KOPT-K1 (cell line): Measurements from ENCODE around the gene PTK7.

Experiments
- H3K27ac ChIP-seq: fragments of 200-600 bp; sonication (generic); 2 replicates; pipeline ENCODE4 v1.5.1; 2016; ENCODE audit warnings: antibody characterized with exemption, mild to moderate bottlenecking, low read depth, low read length; ENCODE audit not compliant: poor library complexity, severe bottlenecking
- H3K36me3 ChIP-seq: fragments of 200-600 bp; sonication (generic); 2 replicates; pipeline ENCODE4 v1.5.1; 2017; ENCODE audit warnings: antibody characterized with exemption, mild to moderate bottlenecking, low read length, moderate library complexity; ENCODE audit not compliant: insufficient read depth
- H3K9me3 ChIP-seq: fragments of 200-600 bp; sonication (generic); 2 replicates; pipeline ENCODE4 v1.5.1; 2017; ENCODE audit warnings: antibody characterized with exemption, low read length, mild to moderate bottlenecking; ENCODE audit not compliant: insufficient read depth, poor library complexity, severe bottlenecking

PTK7 gene

DNA sequence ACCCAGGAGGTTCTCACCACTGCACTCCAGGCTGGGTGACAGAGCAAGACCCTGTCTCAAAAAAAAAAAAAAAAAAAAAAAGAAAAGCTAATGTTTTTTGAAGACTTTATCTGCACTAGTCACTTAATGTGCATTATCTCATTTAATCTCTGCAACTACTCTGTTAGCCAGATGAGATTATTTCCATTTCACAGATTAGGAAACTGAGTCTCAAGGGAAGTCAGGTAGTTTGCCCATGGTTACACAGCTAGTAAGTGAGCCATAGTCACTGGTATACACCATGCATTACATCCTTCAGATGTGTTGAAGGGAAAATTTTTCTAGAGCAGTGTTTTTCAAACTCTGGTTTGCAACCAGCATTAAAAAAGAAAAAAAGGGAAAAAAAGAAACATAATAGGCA lies 87.8 kb downstream of the PTK7 start:
- H3K27ac ChIP-seq = no peak overlapping the region
- H3K36me3 ChIP-seq = peaks cover 26% of the 10 kb centered on the region
- H3K9me3 ChIP-seq = no peaks in the 10 kb centered on the region

DNA sequence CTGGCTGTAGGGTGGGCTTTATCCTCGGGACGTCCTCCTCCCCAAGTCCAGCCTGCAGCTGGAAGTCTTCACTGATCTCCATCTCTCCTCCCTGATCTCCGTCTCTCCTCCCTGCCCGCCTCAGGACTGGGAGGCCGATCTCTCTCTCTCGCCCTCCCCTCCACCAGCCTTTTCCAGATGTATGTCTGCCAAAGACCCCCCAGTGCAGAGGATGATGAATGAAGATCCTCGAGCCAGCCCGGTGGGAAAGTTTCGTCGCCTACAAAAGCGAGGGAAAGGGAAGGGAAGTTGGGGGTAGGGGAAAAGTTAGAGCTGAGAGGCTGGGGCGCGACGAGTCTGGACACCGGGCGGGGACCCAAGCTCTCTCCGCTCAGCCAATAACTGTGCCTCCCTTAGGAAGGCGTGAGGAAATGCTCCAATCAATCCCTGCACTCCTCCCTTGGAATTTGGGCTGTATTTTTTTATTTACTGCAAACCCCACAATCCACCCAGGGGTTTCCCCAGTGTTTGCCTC lies 94.4 kb downstream of the PTK7 start:
- Histone ChIP-seq H3K27ac (peak overlapping the region; percentile 81), H3K36me3 (peaks cover 11% of the 10 kb centered on the region), H3K9me3 (no peaks in the 10 kb centered on the region)

DNA sequence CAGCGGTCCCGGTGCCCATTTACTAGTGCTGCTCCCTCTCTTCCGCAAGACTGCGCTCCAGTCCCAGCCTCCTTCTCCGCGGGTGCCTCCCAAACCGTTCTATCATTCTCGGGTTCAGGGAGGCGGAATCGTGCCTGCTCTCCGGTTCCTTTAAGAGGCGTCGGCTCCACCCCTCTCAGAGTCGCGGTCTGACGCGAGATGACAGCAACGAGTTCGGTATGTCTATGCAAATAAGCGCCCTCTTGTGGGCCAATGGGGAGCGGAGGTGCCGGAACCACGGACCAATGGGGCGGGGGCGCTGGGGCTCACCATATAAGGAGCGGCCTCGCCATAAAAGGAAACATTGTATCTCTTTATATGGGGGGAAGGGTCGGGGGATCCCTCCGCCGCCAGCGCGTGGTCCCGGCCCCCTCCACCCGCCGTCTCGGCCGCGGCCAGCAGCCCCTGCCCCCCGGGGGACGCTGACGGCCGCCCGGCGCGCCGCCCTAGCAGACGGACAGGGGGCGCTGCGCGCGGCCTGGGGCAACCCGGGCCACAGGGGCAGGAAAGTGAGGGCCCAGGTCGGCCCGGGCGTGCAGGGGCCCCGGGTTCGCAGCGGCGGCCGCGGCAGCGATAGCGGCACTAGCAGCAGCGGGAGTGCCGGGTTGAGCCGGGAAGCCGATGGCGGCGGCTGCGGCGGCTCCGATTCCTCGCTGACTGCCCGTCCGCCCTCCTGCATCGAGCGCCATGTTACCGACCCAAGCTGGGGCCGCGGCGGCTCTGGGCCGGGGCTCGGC lies 95.0 kb downstream of the PTK7 start, which contains the start of gene SRF:
Gene SRF (plus strand): TSS at position 339 of the 776 bp plus-strand sequence. CDS start 388 bp downstream, at position 727.
- H3K36me3 ChIP-seq = peaks cover 17% of the 10 kb centered on the region
- peak within 1 kb of the TSS; percentile 81 for H3K27ac ChIP-seq
- no peaks in the 10 kb centered on the region for H3K9me3 ChIP-seq

DNA sequence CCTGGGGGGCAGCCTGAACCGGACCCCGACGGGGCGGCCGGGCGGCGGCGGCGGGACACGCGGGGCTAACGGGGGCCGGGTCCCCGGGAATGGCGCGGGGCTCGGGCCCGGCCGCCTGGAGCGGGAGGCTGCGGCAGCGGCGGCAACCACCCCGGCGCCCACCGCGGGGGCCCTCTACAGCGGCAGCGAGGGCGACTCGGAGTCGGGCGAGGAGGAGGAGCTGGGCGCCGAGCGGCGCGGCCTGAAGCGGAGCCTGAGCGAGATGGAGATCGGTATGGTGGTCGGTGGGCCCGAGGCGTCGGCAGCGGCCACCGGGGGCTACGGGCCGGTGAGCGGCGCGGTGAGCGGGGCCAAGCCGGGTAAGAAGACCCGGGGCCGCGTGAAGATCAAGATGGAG lies 95.6 kb downstream of the PTK7 start:
- H3K9me3 ChIP-seq = no peaks in the 10 kb centered on the region
- H3K36me3 ChIP-seq = peaks cover 23% of the 10 kb centered on the region
- H3K27ac ChIP-seq = peak overlapping the region; percentile 81

DNA sequence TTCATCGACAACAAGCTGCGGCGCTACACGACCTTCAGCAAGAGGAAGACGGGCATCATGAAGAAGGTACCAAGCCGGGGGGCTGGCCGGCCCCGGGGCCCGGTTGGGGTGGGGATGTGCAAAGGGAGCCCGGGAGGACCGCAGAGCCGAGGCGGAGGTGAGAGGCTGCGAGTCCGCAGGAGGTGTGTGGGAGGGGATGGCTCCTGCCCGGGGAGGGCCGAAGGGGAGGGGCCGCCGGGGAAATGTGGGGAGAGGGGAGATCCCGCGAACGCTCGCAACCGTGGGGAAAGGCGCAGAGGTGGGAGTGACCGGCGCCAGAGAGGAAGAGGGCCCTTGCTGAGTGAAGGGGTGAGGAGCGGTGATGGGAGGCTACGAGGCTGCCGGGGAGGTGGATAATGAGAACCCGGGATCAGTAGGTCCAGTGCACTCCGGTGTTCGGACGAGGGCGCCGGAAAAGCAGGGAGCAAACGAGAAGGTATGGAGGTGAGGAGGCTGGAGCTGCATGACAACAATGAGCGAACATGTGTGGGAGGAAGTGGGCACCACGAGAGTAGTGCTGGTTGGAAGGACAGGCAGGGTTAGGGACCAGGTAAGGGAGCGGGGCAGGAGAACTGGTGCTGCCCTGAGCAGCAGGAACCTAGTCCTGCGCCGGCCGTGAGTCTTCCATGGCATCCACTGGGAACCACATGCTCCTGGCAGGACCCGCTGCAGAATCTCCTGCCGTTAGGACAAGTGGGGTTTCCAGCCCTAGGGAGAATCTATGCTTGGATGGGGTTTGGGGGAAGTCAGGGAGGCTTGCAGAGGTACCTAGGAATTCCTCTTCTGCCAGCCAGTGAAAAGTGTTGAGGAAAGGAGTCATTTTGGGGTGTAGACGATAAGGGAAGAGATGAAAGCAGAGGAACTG lies 96.2 kb downstream of the PTK7 start:
- Histone ChIP-seq H3K27ac (peak overlapping the region; percentile 81), H3K36me3 (peaks cover 29% of the 10 kb centered on the region), H3K9me3 (no peaks in the 10 kb centered on the region)

DNA sequence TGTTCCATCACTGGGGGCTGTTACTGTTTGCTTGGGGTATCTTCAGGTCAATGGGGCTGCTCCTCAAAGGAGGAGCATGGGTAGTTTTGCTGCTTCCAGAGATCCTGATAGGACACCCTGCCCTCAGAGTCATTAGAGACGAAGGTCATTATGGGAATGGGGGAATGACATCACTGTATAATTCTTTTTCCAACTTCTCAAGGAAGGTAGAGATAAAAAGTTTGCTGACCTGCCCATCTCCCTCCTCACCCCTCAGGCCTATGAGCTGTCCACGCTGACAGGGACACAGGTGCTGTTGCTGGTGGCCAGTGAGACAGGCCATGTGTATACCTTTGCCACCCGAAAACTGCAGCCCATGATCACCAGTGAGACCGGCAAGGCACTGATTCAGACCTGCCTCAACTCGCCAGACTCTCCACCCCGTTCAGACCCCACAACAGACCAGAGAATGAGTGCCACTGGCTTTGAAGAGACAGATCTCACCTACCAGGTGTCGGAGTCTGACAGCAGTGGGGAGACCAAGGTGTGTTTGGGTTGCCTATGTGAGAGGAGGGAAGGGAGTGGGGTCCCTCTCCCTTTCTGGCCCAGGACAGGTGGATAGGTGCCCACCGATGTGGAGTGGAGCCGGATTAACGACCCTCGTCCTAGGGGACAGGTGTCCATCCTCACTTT lies 97.6 kb downstream of the PTK7 start:
- no peaks in the 10 kb centered on the region for H3K9me3 ChIP-seq
- peaks cover 43% of the 10 kb centered on the region for H3K36me3 ChIP-seq
- H3K27ac ChIP-seq = peak overlapping the region; percentile 32

DNA sequence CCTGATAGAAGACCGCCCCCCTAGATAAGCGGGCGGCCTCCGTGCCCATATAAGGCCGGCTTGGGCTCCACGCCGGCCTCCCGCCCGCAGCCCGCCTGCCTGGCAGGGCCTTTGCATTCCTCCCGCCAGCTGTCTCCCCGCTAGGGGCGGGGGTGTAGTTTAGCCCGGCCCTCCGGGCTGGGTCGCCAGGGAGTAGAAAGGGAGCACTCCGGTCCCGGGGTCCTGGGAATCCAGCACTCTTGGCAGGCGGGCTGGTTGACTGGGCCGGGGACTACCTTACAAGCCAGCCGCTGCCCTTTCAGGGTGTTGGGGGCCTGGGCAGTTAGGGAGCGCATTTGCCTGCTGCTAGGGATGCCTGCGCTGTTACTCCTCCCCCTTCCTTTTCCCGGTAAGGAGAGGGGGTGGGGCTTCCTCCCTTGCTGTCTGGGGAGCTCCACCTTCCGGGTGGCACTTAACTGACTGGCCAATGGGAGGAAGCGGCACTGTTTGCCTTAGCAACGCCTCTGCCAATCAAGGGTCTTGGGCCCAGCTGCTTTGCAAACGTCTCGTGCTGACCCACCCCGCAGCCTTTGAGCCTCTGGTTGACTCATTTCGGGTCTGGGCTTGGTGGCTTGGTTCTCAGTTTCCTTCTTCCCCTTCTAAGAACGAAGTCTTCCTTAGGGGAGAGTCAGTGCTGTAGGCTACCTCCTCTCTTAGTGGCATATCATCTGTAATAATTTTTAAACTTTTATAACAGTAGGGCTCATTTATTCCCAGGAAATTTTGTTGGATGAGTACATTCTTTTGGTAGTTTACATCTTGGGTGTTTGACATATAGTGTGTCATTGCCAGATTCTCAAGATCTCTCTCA lies 98.4 kb downstream of the PTK7 start:
- H3K36me3 ChIP-seq = peaks cover 50% of the 10 kb centered on the region
- peak overlapping the region; percentile 32 for H3K27ac ChIP-seq
- H3K9me3 ChIP-seq = no peaks in the 10 kb centered on the region

DNA sequence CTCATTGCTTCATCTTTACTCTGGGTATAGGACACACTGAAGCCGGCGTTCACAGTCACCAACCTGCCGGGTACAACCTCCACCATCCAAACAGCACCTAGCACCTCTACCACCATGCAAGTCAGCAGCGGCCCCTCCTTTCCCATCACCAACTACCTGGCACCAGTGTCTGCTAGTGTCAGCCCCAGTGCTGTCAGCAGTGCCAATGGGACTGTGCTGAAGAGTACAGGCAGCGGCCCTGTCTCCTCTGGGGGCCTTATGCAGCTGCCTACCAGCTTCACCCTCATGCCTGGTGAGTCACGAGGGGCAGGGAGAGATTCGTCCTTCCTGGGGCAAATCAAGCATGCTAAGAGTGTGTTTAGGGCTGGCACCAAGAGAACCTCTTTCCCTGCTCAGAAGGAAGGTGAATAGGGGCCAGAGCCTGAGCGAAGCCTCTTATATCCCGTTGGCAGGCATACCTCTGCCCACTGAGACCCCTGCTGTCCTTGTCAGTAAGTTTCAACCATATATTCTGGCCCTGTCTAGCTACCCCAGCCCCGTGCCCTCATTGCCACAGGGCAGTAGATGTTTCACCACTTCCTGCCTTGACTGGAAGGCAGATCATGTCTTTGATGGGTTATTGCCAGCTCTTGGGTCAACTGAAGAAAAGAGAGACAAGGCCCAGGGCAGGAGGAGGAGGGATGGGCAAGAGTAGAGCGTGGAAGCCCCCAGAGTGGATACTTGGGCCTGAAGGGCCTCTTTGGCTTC lies 99.7 kb downstream of the PTK7 start:
- no peak overlapping the region for H3K27ac ChIP-seq
- no peaks in the 10 kb centered on the region for H3K9me3 ChIP-seq
- H3K36me3 ChIP-seq = peaks cover 52% of the 10 kb centered on the region

DNA sequence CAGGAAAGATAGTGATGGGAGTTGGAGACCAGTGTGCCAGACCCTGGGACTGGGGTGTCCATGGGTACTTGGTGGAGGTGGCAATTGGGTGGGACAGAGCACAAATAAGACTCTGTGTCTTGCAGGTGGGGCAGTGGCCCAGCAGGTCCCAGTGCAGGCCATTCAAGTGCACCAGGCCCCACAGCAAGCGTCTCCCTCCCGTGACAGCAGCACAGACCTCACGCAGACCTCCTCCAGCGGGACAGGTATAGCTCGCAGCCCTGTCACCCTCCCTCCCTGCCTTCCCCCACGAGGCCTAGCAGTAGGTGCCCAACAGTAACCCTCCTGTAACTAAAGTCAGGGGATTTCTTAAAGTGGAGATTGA lies 100.3 kb downstream of the PTK7 start:
- H3K9me3 ChIP-seq = no peaks in the 10 kb centered on the region
- no peak overlapping the region for H3K27ac ChIP-seq
- H3K36me3 ChIP-seq = peaks cover 52% of the 10 kb centered on the region

DNA sequence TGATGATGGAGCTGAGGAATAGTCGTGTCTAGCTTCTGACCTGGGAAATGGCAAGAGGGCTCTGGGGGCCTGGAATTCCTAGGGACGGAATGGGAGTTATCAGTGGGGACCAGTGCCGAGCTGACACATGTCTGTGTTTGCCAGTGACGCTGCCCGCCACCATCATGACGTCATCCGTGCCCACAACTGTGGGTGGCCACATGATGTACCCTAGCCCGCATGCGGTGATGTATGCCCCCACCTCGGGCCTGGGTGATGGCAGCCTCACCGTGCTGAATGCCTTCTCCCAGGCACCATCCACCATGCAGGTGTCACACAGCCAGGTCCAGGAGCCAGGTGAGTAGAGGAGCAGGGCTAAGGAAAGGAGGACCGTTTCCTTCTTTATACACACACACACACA lies 102.0 kb downstream of the PTK7 start:
- Histone ChIP-seq H3K9me3 (no peaks in the 10 kb centered on the region), H3K27ac (no peak overlapping the region), H3K36me3 (peaks cover 52% of the 10 kb centered on the region)

DNA sequence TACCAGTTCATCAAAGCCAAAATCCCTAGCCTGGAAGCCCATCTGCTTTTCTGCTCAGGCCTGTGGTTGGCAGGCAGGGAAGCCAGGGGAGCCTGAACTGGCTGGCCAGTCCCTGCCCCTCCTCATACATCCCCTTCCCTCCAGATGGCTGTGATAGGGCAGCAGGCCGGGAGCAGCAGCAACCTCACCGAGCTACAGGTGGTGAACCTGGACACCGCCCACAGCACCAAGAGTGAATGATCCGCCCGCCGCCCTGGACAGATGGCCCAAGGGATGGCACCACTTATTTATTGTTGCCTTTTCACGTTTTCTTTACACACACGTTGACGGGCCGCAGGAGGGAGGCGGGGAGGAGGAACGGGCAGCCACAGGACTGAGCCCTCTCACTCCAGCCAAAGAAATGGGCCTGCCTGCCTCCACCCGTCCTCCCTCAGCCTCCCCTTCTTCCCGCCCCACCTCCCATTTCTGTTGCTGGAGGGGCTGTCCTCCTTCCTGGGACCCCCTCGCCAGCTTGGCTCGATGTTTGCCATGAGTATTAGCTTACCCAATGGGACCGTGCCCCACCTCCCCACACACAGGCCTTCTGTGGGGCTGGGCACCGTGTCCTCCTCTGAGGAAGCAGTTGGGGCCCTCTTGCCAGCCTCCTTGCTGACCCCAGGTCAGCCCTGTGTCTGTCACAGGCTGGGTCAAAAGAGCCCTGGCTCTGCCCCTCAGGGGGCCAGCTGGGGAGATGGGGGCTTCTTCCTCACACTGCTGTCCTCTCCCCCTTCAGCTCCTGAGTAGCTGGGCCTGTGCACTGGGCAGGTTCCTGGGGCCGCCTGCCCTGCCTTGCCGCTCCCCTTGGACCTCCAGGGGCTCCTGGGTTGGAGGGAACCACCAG lies 103.1 kb downstream of the PTK7 start:
- peaks cover 51% of the 10 kb centered on the region for H3K36me3 ChIP-seq

DNA sequence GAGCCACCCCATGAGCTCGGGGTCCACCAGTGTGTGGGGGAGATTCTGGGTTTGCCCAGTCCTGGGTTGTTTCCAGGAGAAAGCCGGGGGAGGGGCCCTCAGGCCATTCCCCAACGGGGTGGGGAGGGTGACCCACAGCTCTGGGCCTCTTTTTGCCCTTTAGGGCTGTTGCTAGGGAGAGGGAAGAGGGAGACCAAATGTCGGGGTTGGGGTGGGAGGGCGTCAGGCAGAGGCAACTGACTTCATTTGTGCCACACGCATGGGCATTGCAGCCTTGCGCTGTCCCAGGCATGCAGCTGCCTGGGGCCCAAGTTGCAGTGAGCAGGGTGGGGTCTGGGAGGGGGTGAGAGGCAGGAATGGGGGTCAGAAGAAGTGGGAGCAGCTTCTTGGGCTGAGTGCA lies 103.9 kb downstream of the PTK7 start:
- H3K9me3 ChIP-seq = no peaks in the 10 kb centered on the region
- H3K36me3 ChIP-seq = peaks cover 56% of the 10 kb centered on the region
- no peak overlapping the region for H3K27ac ChIP-seq

More for the DNA sequence above, 103.1 kb downstream of the PTK7 start:
- no peaks in the 10 kb centered on the region for H3K9me3 ChIP-seq
- no peak overlapping the region for H3K27ac ChIP-seq

DNA sequence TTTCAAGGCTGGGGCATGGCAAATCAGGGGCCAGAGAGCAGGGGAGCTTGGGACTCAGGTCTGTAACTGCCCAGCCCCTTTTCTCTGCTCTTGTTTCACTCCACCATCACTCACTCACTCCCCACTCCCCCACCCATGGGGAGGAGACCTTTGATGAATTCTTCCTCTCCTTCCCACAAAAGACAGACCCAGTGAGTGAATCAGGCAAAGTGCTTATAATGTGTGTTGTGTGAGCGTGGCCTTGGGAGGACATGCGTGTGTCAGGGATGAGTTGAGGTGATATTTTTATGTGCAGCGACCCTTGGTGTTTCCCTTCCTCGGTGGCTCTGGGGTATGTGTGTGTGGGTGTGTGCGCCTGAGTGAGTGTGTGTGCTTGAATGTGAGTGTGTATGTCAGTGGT lies 104.9 kb downstream of the PTK7 start:
- Histone ChIP-seq H3K27ac (no peak overlapping the region), H3K36me3 (peaks cover 51% of the 10 kb centered on the region), H3K9me3 (no peaks in the 10 kb centered on the region)
